ENCODE data around the gene AOPEP. TPM values are rescaled to one million over a fixed set of nuclear protein-coding genes. Genes with fewer than 3 reads are reported as not detected.
"Not testable (repeated sequence)": the region's sequence is repeated elsewhere in the genome, so short reads cannot be mapped to it uniquely, and the experiment has no call there.

Gene AOPEP
- total RNA-seq, 2 experiments from 2014 or later, result 13.5 to 17.0 TPM

GRCh38 chr9:94867842-94868312, 141.4 kb downstream of the AOPEP start:
- H3K36me3 Mint-ChIP-seq (ENCODE audit: low read depth), result peaks cover 22% of the 10 kb centered on the region
- peaks cover 2% of the 10 kb centered on the region for H3K9me3 Mint-ChIP-seq
- H3K4me3 Mint-ChIP-seq, result no peak overlapping the region
- CTCF ChIA-PET, result no interaction called here
- H3K27ac Mint-ChIP-seq, result no peak overlapping the region
- H3K27me3 Mint-ChIP-seq, result peaks cover 5% of the 10 kb centered on the region
- POLR2A ChIA-PET, result no interaction called here
- H3K4me1 Mint-ChIP-seq, result peaks cover 47% of the 10 kb centered on the region
- no peak for DNase-seq

GRCh38 chr9:94868464-94868863, 142.0 kb downstream of the AOPEP start:
- Mint-ChIP-seq H3K27ac (no peak overlapping the region), H3K4me3 (no peak overlapping the region), H3K4me1 (peaks cover 50% of the 10 kb centered on the region), H3K36me3 (ENCODE audit: low read depth) (peaks cover 23% of the 10 kb centered on the region), H3K9me3 (peaks cover 2% of the 10 kb centered on the region), H3K27me3 (peaks cover 9% of the 10 kb centered on the region)
- no peak for DNase-seq
- CTCF ChIA-PET, result no interaction called here
- POLR2A ChIA-PET, result interaction anchor here (1.9 kb wide), 1 partner anchor 7 kb away, joined by 5 read pairs; no protein-coding TSS in a partner anchor

GRCh38 chr9:94869415-94869843, 142.9 kb downstream of the AOPEP start:
- no peak overlapping the region for H3K27ac Mint-ChIP-seq

DNA sequence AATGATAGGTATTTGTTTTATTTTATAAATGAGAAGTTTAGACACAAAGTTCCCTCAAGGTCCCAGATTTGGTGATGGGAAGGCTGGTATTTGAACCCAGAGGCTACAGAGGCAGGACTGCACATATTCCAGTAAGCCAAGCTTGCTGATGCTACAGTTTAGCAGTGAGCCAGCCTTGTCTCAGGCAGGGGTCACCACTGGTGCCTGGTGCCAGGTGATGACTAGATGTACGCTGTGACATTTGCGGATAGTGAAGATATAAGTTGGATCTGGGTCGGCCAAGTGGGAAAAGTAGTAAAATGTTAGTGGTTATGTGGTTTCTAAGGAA, 143.9 kb downstream of the AOPEP start:
- peak overlapping the region; percentile 91 for H3K27ac Mint-ChIP-seq
- no peak overlapping the region for H3K4me3 Mint-ChIP-seq
- POLR2A ChIA-PET, result interaction anchor here (1.0 to 1.9 kb wide), 7 partner anchors 8 to 87 kb away, joined by 3 to 14 read pairs (median 3); no protein-coding TSS in a partner anchor
- H3K36me3 Mint-ChIP-seq (ENCODE audit: low read depth), result peaks cover 25% of the 10 kb centered on the region
- CTCF ChIA-PET, result interaction anchor here (1.0 kb wide), 1 partner anchor 9 kb away, joined by 4 read pairs; no protein-coding TSS in a partner anchor
- peaks cover 47% of the 10 kb centered on the region for H3K4me1 Mint-ChIP-seq
- peaks cover 2% of the 10 kb centered on the region for H3K9me3 Mint-ChIP-seq
- peaks cover 9% of the 10 kb centered on the region for H3K27me3 Mint-ChIP-seq
- DNase-seq, result no peak

More at GRCh38 chr9:94869415-94869843, 142.9 kb downstream of the AOPEP start:
- DNase-seq, result no peak
- Mint-ChIP-seq H3K27me3 (peaks cover 9% of the 10 kb centered on the region), H3K4me1 (peaks cover 42% of the 10 kb centered on the region), H3K4me3 (no peak overlapping the region), H3K36me3 (ENCODE audit: low read depth) (peaks cover 23% of the 10 kb centered on the region), H3K9me3 (peaks cover 2% of the 10 kb centered on the region)
- CTCF ChIA-PET, result interaction anchor here (1.0 kb wide), 1 partner anchor 8 kb away, joined by 4 read pairs; no protein-coding TSS in a partner anchor
- POLR2A ChIA-PET, result interaction anchor here (1.3 to 1.9 kb wide), 2 partner anchors 8 to 9 kb away, joined by 3 to 5 read pairs; no protein-coding TSS in a partner anchor

GRCh38 chr9:94870793-94871558, 144.5 kb downstream of the AOPEP start:
- H3K4me1 Mint-ChIP-seq, result peaks cover 52% of the 10 kb centered on the region
- H3K9me3 Mint-ChIP-seq, result peaks cover 6% of the 10 kb centered on the region
- peaks cover 9% of the 10 kb centered on the region for H3K27me3 Mint-ChIP-seq
- H3K4me3 Mint-ChIP-seq, result no peak overlapping the region
- H3K27ac Mint-ChIP-seq, result peak overlapping the region; percentile 91
- ChIA-PET POLR2A (interaction anchor here (0.7 to 1.4 kb wide), 6 partner anchors 10 to 87 kb away, joined by 3 to 14 read pairs (median 3); no protein-coding TSS in a partner anchor), CTCF (interaction anchor here (1.0 to 1.3 kb wide), 3 partner anchors 10 to 68 kb away, joined by 3 to 7 read pairs (median 4); no protein-coding TSS in a partner anchor)
- peaks cover 30% of the 10 kb centered on the region for H3K36me3 Mint-ChIP-seq (ENCODE audit: low read depth)
- peak; percentile 65 for DNase-seq

DNA sequence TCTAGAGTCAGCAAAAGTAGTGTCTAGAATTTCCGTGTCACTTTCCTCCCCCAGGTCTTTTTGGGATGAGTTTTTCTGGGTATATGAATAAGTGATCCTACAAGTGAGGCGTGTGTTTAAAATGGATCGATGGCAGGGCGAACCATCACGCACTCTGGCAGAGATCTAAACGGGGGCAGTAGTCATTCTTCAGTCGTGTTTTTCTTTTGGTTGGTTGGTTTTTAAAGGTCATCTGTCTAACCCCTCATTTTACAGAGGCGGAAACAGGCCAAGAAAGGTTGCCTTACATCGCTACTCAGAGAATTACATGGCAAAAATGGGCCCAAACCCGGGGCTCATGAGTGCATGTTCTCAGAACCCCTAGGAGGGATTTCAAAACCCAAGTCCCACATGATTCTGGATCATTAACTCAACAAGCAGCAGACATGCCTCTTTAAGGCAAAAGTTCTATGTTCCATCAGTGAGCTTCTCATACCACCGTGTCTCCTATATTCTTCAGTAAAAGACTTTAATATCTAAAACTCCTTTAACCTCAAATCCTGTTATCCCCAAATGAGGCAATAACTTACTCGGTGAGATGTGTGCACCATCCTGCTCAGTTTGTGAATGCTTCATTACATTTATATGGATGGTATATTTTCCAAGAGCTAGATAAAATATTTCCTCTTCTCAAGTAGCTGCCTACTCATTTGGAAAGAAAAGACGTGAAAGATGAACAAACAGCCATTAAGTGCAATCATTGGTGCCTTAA, 145.8 kb downstream of the AOPEP start:
- CTCF ChIA-PET, result interaction anchor here (1.1 to 1.3 kb wide), 2 partner anchors 9 to 69 kb away, joined by 3 to 4 read pairs; no protein-coding TSS in a partner anchor

DNA sequence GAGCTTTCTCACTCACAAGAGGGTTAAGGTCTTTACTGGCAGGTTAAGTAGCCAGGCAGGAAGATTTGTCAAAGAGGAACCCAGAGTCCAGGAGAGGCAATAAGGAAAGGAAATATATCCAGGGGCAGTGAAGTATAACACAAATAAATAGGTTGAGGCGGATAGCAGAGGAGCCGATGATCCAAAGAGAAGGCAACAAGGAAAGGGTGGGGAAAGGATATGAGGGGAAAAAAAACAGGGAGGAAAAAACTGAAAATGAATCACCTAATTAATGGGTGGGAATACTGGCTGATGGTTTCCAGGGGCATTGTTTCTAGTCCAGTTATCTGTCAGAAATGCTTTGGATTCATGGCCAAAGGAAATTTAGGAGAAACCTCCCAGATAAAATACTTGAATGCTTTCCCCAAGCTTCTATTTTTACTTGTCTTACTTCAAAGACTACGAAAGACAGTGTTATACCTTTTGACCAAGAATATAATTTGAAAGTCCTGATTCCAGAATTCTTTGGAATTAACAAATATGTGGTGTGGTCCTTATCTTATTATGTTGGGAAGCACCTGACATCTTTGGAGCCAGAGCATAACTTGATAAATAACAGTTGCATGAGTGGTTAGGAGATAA, 146.5 kb downstream of the AOPEP start:
- peaks cover 8% of the 10 kb centered on the region for H3K9me3 Mint-ChIP-seq
- no peak overlapping the region for H3K27ac Mint-ChIP-seq
- DNase-seq, result no peak
- H3K27me3 Mint-ChIP-seq, result peaks cover 9% of the 10 kb centered on the region
- ChIA-PET CTCF (no interaction called here), POLR2A (interaction anchor here (1.3 kb wide), 1 partner anchor 12 kb away, joined by 7 read pairs; no protein-coding TSS in a partner anchor)
- peaks cover 37% of the 10 kb centered on the region for H3K36me3 Mint-ChIP-seq (ENCODE audit: low read depth)
- no peak overlapping the region for H3K4me3 Mint-ChIP-seq
- H3K4me1 Mint-ChIP-seq, result peaks cover 62% of the 10 kb centered on the region

More for the DNA sequence above, 145.8 kb downstream of the AOPEP start:
- peaks cover 32% of the 10 kb centered on the region for H3K36me3 Mint-ChIP-seq (ENCODE audit: low read depth)
- H3K9me3 Mint-ChIP-seq, result peaks cover 6% of the 10 kb centered on the region
- POLR2A ChIA-PET, result interaction anchor here (1.3 to 1.4 kb wide), 2 partner anchors 9 to 11 kb away, joined by 7 to 9 read pairs; no protein-coding TSS in a partner anchor
- peaks cover 57% of the 10 kb centered on the region for H3K4me1 Mint-ChIP-seq
- no peak for DNase-seq
- H3K4me3 Mint-ChIP-seq, result no peak overlapping the region
- H3K27me3 Mint-ChIP-seq, result peaks cover 9% of the 10 kb centered on the region
- H3K27ac Mint-ChIP-seq, result no peak overlapping the region

DNA sequence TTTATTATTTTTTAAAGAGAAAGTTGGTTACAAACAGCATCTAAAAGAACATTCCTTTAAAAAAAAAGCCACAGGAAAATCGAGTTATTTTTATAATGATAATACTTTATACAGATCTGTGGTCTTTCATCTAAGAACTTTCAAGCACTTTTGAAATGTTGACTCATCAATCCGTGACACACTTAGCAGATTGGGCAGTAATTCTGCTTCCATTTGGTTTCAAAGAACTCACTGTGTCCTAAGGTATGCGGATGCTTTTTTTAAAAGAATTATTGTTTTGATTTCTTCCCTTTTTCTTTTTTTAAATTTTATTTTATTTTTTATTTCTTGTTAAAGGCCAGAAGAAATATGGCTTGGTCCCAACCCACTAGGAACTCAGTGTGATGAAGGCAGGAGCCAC, 147.8 kb downstream of the AOPEP start:
- peaks cover 12% of the 10 kb centered on the region for H3K9me3 Mint-ChIP-seq
- H3K36me3 Mint-ChIP-seq (ENCODE audit: low read depth), result peaks cover 36% of the 10 kb centered on the region
- no peak overlapping the region for H3K4me3 Mint-ChIP-seq
- peaks cover 71% of the 10 kb centered on the region for H3K4me1 Mint-ChIP-seq
- POLR2A ChIA-PET, result no interaction called here
- no peak for DNase-seq
- H3K27me3 Mint-ChIP-seq, result peaks cover 9% of the 10 kb centered on the region
- CTCF ChIA-PET, result no interaction called here
- no peak overlapping the region for H3K27ac Mint-ChIP-seq

DNA sequence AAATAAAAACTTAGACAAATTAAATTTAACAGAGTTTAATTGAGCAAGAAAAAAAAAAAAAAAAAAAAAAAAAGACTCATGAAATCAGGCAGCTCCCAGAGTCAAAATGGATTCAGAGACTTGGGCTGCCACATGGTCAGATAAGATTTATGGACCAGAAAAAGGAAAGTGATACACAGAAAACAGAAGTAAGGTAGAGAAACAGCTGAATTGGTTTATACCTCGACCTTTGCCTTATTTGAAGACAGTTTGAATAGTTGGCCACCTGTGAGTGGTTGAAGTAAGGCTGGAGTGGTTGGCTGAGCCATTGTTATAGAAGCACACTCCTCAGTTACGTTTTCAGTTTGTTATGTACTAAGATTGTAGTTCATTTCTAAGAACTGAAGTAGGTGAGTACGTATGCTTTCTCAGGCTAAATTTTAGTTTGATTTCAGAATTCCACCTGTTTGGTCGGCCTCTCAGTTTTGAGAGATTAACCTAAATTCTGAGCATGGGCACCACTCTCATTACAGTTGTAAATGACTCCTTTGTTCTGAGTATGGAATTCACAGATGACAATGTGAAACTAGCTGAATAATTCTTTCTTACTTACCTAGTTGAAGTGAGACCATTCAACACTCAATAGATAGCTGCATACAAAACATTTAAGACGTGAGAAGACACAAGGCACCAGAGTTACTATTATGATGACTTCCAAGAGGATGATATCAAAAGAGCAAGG, 149.0 kb downstream of the AOPEP start:
- DNase-seq, result no peak
- H3K27ac Mint-ChIP-seq, result peak overlapping the region; percentile 63
- ChIA-PET CTCF (interaction anchor here (0.6 to 0.9 kb wide), 2 partner anchors 14 to 87 kb away, joined by 3 read pairs; no protein-coding TSS in a partner anchor), POLR2A (interaction anchor here (0.8 to 1.7 kb wide), 3 partner anchors 12 to 62 kb away, joined by 3 to 6 read pairs (median 4); no protein-coding TSS in a partner anchor)
- H3K4me1 Mint-ChIP-seq, result peaks cover 72% of the 10 kb centered on the region
- H3K4me3 Mint-ChIP-seq, result no peak overlapping the region
- peaks cover 12% of the 10 kb centered on the region for H3K9me3 Mint-ChIP-seq
- H3K27me3 Mint-ChIP-seq, result peaks cover 9% of the 10 kb centered on the region
- peaks cover 34% of the 10 kb centered on the region for H3K36me3 Mint-ChIP-seq (ENCODE audit: low read depth)

- Mint-ChIP-seq H3K4me3 (peak overlapping the region; percentile 31), H3K36me3 (ENCODE audit: low read depth) (peaks cover 18% of the 10 kb centered on the region), H3K4me1 (peaks cover 58% of the 10 kb centered on the region), H3K27ac (peak overlapping the region; percentile 66)
- ChIA-PET CTCF (interaction anchor here (1.6 to 2.5 kb wide), 5 partner anchors 15 to 249 kb away, joined by 3 to 12 read pairs (median 5); no protein-coding TSS in a partner anchor), POLR2A (interaction anchor here (1.0 to 2.7 kb wide), 5 partner anchors 9 to 153 kb away, joined by 3 to 27 read pairs (median 4); partner anchors contain the start of gene AOPEP)
- not testable (repeated sequence) for H3K27me3 Mint-ChIP-seq, H3K9me3 Mint-ChIP-seq
- peak; percentile 53 for DNase-seq
Measured at GRCh38 chr9:94878804-94879203, 152.3 kb downstream of the AOPEP start.

GRCh38 chr9:94879230-94879629, 152.7 kb downstream of the AOPEP start:
- ChIA-PET POLR2A (interaction anchor here (1.0 to 2.7 kb wide), 6 partner anchors 9 to 153 kb away, joined by 3 to 27 read pairs (median 4); partner anchors contain the start of gene AOPEP), CTCF (interaction anchor here (1.1 to 2.5 kb wide), 6 partner anchors 10 to 249 kb away, joined by 3 to 12 read pairs (median 4); no protein-coding TSS in a partner anchor)
- peak overlapping the region; percentile 66 for H3K27ac Mint-ChIP-seq
- no peaks in the 10 kb centered on the region for H3K27me3 Mint-ChIP-seq
- no peak for DNase-seq
- H3K9me3 Mint-ChIP-seq, result peaks cover 10% of the 10 kb centered on the region
- peaks cover 18% of the 10 kb centered on the region for H3K36me3 Mint-ChIP-seq (ENCODE audit: low read depth)
- H3K4me1 Mint-ChIP-seq, result peaks cover 58% of the 10 kb centered on the region
- H3K4me3 Mint-ChIP-seq, result peak overlapping the region; percentile 31

All from activated CD4-positive, alpha-beta memory T cell treated with anti-CD3 and anti-CD28 coated beads, Interleukin-2, amount 10 ng/mL, durations not matched to agents 7 days and 5 days (primary cell).